ENCODE data around the gene GPC6. TPM values are rescaled to one million over a fixed set of nuclear protein-coding genes. Genes with fewer than 3 reads are reported as not detected.

The GPC6 gene
- total RNA-seq, 4 donors from 2014 or later: 2.7 to 5.7 (median 4.4) TPM

DNA sequence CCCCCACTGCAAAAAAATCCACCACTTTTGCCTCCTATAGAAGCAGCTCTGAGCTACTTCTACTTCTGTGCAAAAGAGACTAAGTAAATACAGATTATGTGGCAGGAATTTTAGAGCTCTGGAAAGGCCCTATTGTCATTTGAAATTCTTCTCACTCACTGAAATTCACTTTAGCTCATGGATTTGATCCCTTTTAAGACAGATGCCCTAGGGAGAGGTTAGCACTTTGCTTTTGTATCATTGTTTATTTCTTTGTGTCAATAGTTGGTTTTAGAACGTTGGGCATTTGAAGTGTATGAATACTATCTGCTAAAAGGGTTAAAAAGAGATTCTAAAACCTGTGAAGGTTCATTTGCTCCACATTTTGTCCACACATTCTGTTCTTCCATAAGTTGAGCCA lies 528.7 kb downstream of the GPC6 start:
- Histone ChIP-seq H3K9me3 (no peaks in the 10 kb centered on the region), H3K27ac (no peak overlapping the region), H3K4me3 (no peak overlapping the region), H3K27me3 (no peaks in the 10 kb centered on the region), H3K36me3 (no peaks in the 10 kb centered on the region), H3K4me1 (no peaks in the 10 kb centered on the region)
- TF ChIP-seq POLR2AphosphoS5 (IDR thresholded peaks at IDR 0.05) (no peak), POLR2A (IDR thresholded peaks at IDR 0.05) (no peak), EP300 (IDR thresholded peaks at IDR 0.05) (no peak)
- TF ChIP-seq, protein P1, sequence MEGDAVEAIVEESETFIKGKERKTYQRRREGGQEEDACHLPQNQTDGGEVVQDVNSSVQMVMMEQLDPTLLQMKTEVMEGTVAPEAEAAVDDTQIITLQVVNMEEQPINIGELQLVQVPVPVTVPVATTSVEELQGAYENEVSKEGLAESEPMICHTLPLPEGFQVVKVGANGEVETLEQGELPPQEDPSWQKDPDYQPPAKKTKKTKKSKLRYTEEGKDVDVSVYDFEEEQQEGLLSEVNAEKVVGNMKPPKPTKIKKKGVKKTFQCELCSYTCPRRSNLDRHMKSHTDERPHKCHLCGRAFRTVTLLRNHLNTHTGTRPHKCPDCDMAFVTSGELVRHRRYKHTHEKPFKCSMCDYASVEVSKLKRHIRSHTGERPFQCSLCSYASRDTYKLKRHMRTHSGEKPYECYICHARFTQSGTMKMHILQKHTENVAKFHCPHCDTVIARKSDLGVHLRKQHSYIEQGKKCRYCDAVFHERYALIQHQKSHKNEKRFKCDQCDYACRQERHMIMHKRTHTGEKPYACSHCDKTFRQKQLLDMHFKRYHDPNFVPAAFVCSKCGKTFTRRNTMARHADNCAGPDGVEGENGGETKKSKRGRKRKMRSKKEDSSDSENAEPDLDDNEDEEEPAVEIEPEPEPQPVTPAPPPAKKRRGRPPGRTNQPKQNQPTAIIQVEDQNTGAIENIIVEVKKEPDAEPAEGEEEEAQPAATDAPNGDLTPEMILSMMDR (IDR thresholded peaks at IDR 0.05): no peak
- WGBS: 53% methylated on average over 1 of the region's 1 CpG
- DNase-seq (ENCODE audit: low spot score in 2 of 2): no peak

DNA sequence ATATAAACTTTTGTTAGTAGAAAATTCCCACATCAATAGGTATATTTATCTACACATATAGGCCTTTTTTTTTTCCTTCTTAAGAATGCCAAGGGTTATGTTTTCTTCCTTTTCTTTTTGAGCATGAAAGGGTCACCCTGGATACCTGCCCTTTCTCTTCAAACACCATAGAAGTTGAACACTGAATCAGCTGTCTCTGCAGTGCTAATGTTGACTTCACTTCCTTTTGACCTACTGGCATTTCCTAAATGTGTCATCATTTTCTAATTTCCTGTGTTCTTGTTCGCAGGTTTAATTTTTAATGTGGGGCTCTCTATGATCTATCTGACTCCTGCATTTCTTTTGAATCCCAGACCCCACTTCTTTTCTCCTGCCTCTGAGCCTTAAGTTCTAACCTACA lies 532.0 kb downstream of the GPC6 start:
- 90% methylated on average over 1 of the region's 1 CpG for WGBS
- no peaks in the 10 kb centered on the region for H3K27me3 ChIP-seq
- H3K27ac ChIP-seq: no peak overlapping the region
- no peak for DNase-seq (ENCODE audit: low spot score in 2 of 2)
- H3K36me3 ChIP-seq: no peaks in the 10 kb centered on the region
- H3K4me3 ChIP-seq: no peak overlapping the region
- no peaks in the 10 kb centered on the region for H3K4me1 ChIP-seq
- no peaks in the 10 kb centered on the region for H3K9me3 ChIP-seq
- TF ChIP-seq POLR2AphosphoS5 (IDR thresholded peaks at IDR 0.05): no peak
- TF ChIP-seq, protein P1 (IDR thresholded peaks at IDR 0.05): no peak
- no peak for TF ChIP-seq EP300 (IDR thresholded peaks at IDR 0.05)
- TF ChIP-seq POLR2A (IDR thresholded peaks at IDR 0.05): no peak

- Histone ChIP-seq H3K4me1 (no peaks in the 10 kb centered on the region), H3K9me3 (no peaks in the 10 kb centered on the region), H3K27me3 (no peaks in the 10 kb centered on the region), H3K4me3 (no peak overlapping the region), H3K36me3 (no peaks in the 10 kb centered on the region), H3K27ac (no peak overlapping the region)
- TF ChIP-seq EP300 (IDR thresholded peaks at IDR 0.05): no peak
- no peak for TF ChIP-seq POLR2A (IDR thresholded peaks at IDR 0.05)
- no peak for TF ChIP-seq POLR2AphosphoS5 (IDR thresholded peaks at IDR 0.05)
- TF ChIP-seq, protein P1 (IDR thresholded peaks at IDR 0.05): no peak
- no peak for DNase-seq (ENCODE audit: low spot score in 2 of 2)
- WGBS: 71% methylated on average over 6 of the region's 6 CpGs
Observed at GRCh38 chr13:93762708-93763426, 536.3 kb downstream of the GPC6 start.

GRCh38 chr13:93765062-93765461 lies 538.5 kb downstream of the GPC6 start:
- DNase-seq (ENCODE audit: low spot score in 2 of 2): no peak
- TF ChIP-seq POLR2A (IDR thresholded peaks at IDR 0.05) (no peak), EP300 (IDR thresholded peaks at IDR 0.05) (no peak), POLR2AphosphoS5 (IDR thresholded peaks at IDR 0.05) (no peak)
- TF ChIP-seq, protein P1 (IDR thresholded peaks at IDR 0.05): no peak
- 100% methylated on average over 2 of the region's 2 CpGs for WGBS
- H3K4me3 ChIP-seq: no peak overlapping the region
- no peak overlapping the region for H3K27ac ChIP-seq
- no peaks in the 10 kb centered on the region for H3K9me3 ChIP-seq
- H3K36me3 ChIP-seq: no peaks in the 10 kb centered on the region
- no peaks in the 10 kb centered on the region for H3K4me1 ChIP-seq
- no peaks in the 10 kb centered on the region for H3K27me3 ChIP-seq

DNA sequence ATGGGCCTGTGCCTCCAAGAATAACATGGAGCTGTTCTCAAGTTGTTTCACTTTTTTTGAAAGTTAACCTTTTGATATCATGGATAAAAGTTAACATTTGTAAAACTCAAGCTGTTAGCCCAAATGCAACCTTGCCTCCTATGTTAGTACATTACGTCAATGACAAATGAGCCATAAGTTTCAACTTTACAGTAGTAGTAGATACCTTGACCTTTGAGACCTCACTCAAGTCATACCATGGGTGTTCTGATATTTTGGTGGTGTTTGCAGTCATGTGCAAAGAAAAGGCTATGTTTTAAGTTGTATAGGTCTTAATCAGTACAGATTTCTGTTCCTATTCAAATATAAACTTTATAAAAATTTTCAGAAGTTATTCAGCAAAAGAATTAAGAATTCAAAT lies 539.2 kb downstream of the GPC6 start:
- Histone ChIP-seq H3K4me1 (no peaks in the 10 kb centered on the region), H3K27me3 (no peaks in the 10 kb centered on the region), H3K4me3 (no peak overlapping the region), H3K27ac (no peak overlapping the region), H3K9me3 (no peaks in the 10 kb centered on the region), H3K36me3 (no peaks in the 10 kb centered on the region)
- TF ChIP-seq POLR2A (IDR thresholded peaks at IDR 0.05): no peak
- TF ChIP-seq, protein P1 (IDR thresholded peaks at IDR 0.05): no peak
- no peak for TF ChIP-seq EP300 (IDR thresholded peaks at IDR 0.05)
- no peak for TF ChIP-seq POLR2AphosphoS5 (IDR thresholded peaks at IDR 0.05)
- WGBS: 97% methylated on average over 1 of the region's 1 CpG
- no peak for DNase-seq (ENCODE audit: low spot score in 2 of 2)

All from suprapubic skin (tissue), 4 donors.